ENCODE measurements around the gene DPH1. TPM values are rescaled to one million over a fixed set of nuclear protein-coding genes. Genes with fewer than 3 reads are reported as not detected.

The DPH1 gene
- total RNA-seq, 4 donors from 2014 or later = 25.9 to 130 (median 64.5) TPM

- TF ChIP-seq POLR2A (IDR thresholded peaks at IDR 0.05) (no peak), CTCF (IDR thresholded peaks at IDR 0.05) (no peak)
- no peak overlapping the region for H3K4me3 ChIP-seq
- no peak for DNase-seq
- H3K9me3 ChIP-seq = no peaks in the 10 kb centered on the region
- H3K4me1 ChIP-seq = peaks cover 0 to 24% (median 8%) of the 10 kb centered on the region in 4 donors
- no peaks in the 10 kb centered on the region for H3K27me3 ChIP-seq
- H3K36me3 ChIP-seq = peaks cover 0 to 34% (median 0%) of the 10 kb centered on the region in 3 donors
- no peak overlapping the region for H3K27ac ChIP-seq
These were observed 10.4 kb downstream of the DPH1 start for GRCh38 chr17:2040219-2040827.

- peak overlapping the region; percentile 57 to 97 (median 86) for H3K4me3 ChIP-seq
- no peak for TF ChIP-seq CTCF (IDR thresholded peaks at IDR 0.05)
- no peak for TF ChIP-seq POLR2A (IDR thresholded peaks at IDR 0.05)
- H3K36me3 ChIP-seq = peaks cover 0 to 31% (median 0%) of the 10 kb centered on the region in 3 donors
- DNase-seq = no peak
- H3K27ac ChIP-seq = peak overlapping the region; percentile 83 to 96 (median 91)
- H3K9me3 ChIP-seq = no peaks in the 10 kb centered on the region
- peaks cover 0 to 24% (median 8%) of the 10 kb centered on the region in 4 donors for H3K4me1 ChIP-seq
- no peaks in the 10 kb centered on the region for H3K27me3 ChIP-seq
These were observed 11.1 kb downstream of the DPH1 start for GRCh38 chr17:2040942-2041560.

- TF ChIP-seq CTCF (IDR thresholded peaks at IDR 0.05) (peak; percentile 42 to 67 (median 49)), POLR2A (IDR thresholded peaks at IDR 0.05) (peak; percentile 38 to 49)
- Histone ChIP-seq H3K4me1 (peaks cover 0 to 24% (median 8%) of the 10 kb centered on the region in 4 donors), H3K27me3 (no peaks in the 10 kb centered on the region), H3K36me3 (peaks cover 0 to 24% (median 0%) of the 10 kb centered on the region in 3 donors), H3K27ac (peak within 1 kb of the TSS; percentile 83 to 96 (median 91)), H3K9me3 (no peaks in the 10 kb centered on the region), H3K4me3 (peak within 1 kb of the TSS; percentile 57 to 97 (median 86))
- DNase-seq = peak; percentile 95 to 98 (median 96)
These were observed 11.8 kb downstream of the DPH1 start, which contains the start of gene OVCA2 for GRCh38 chr17:2041561-2042389. OVCA2 (plus strand) TSS chr17:2042022; CDS start chr17:2042048, 26 bp downstream.

GRCh38 chr17:2042390-2042847 is 12.5 kb downstream of the DPH1 start:
- peaks cover 0 to 18% (median 0%) of the 10 kb centered on the region in 3 donors for H3K36me3 ChIP-seq
- TF ChIP-seq CTCF (IDR thresholded peaks at IDR 0.05) (no peak), POLR2A (IDR thresholded peaks at IDR 0.05) (no peak)
- peak overlapping the region; percentile 57 to 97 (median 86) for H3K4me3 ChIP-seq
- DNase-seq = no peak
- no peaks in the 10 kb centered on the region for H3K9me3 ChIP-seq
- H3K27me3 ChIP-seq = no peaks in the 10 kb centered on the region
- peaks cover 0 to 24% (median 8%) of the 10 kb centered on the region in 4 donors for H3K4me1 ChIP-seq
- peak overlapping the region; percentile 83 to 96 (median 91) for H3K27ac ChIP-seq

- TF ChIP-seq CTCF (IDR thresholded peaks at IDR 0.05) = no peak
- no peak for TF ChIP-seq POLR2A (IDR thresholded peaks at IDR 0.05)
- no peak for DNase-seq
- peak overlapping the region in 3 of 4 donors; percentile 79 to 97 (median 93) for H3K4me3 ChIP-seq
- H3K36me3 ChIP-seq = peaks cover 0 to 13% (median 0%) of the 10 kb centered on the region in 3 donors
- H3K4me1 ChIP-seq = peaks cover 0 to 24% (median 8%) of the 10 kb centered on the region in 4 donors
- H3K27me3 ChIP-seq = no peaks in the 10 kb centered on the region
- H3K9me3 ChIP-seq = no peaks in the 10 kb centered on the region
- peak overlapping the region in 2 of 4 donors; percentile 83 to 93 for H3K27ac ChIP-seq
These were observed 13.0 kb downstream of the DPH1 start for GRCh38 chr17:2042933-2043332.

Data from Peyer's patch (tissue), 4 donors.